Measurements from ENCODE around the gene PTPRK. TPM values are rescaled to one million over a fixed set of nuclear protein-coding genes. Genes with fewer than 3 reads are reported as not detected.

The PTPRK gene
- total and polyA plus RNA-seq, 4 donors, result 12.1 to 61.2 (median 29.1) TPM

DNA sequence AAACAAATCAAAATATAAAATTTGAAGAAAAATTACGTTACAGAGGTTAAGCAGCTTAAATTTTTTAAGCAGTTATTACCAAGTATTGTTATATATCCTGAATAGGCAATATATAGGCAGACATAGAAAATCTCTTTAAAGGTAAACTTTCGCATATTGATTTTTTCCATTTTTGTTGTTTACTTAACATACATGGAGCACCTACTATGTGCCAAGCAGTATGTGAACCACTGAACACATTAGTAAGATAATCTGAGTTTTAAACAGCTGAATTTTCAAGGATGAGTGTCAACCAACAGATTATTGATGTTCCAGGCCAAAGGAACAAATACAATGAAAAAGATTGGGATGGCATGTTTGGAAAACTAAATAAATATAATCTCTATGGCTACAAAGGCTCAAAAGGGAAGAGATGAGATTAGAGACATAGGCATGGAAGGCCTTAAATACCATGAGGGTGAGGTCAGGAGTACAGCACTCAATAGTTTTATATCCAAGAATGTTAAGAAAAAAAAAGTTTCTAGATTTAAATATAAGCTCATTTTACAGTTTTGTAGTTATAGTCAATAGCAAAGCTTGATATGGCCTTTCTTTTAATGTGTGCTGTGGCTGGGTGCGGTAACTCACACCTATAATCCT, 277.5 kb downstream of the PTPRK start:
- Histone ChIP-seq H3K9ac (ENCODE audit: low read depth in 1 of 2, low read length in 2 of 2) (no peak overlapping the region), H3K27ac (ENCODE audit: low read depth in 1 of 2, low read length in 2 of 2) (no peak overlapping the region), H3K4me3 (ENCODE audit: low read depth in 1 of 3, low read length in 3 of 3) (no peak overlapping the region), H3K4me1 (ENCODE audit: control insufficient read depth in 4 of 4, insufficient read depth in 4 of 4, low read length in 3 of 4) (peaks cover 0 to 4% (median 0%) of the 10 kb centered on the region in 4 donors), H3K27me3 (ENCODE audit: control insufficient read depth in 4 of 4, insufficient read depth in 4 of 4, low read length in 3 of 4) (no peaks in the 10 kb centered on the region), H3K9me3 (ENCODE audit: control insufficient read depth in 4 of 4, low read length in 3 of 4) (no peaks in the 10 kb centered on the region), H3K36me3 (ENCODE audit: control insufficient read depth in 4 of 4, insufficient read depth in 3 of 4, low read depth in 1 of 4, low read length in 3 of 4) (peaks cover 0 to 3% (median 2%) of the 10 kb centered on the region in 4 donors)
- no peak for DNase-seq (ENCODE audit: low spot score)
- TF ChIP-seq SP1 (IDR thresholded peaks at IDR 0.05), result no peak
- TF ChIP-seq EGR1 (IDR thresholded peaks at IDR 0.05; ENCODE audit: low read depth in 2 of 2), result no peak
- no peak for TF ChIP-seq HNF4A (conservative IDR thresholded peaks at IDR 0.05)
- TF ChIP-seq, protein P1, sequence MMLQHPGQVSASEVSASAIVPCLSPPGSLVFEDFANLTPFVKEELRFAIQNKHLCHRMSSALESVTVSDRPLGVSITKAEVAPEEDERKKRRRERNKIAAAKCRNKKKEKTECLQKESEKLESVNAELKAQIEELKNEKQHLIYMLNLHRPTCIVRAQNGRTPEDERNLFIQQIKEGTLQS (IDR thresholded peaks at IDR 0.05), result no peak
- TF ChIP-seq, protein P2, sequence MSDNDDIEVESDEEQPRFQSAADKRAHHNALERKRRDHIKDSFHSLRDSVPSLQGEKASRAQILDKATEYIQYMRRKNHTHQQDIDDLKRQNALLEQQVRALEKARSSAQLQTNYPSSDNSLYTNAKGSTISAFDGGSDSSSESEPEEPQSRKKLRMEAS (IDR thresholded peaks at IDR 0.05), result no peak
- no peak for TF ChIP-seq FOXA2 (IDR thresholded peaks at IDR 0.05)
- TF ChIP-seq RXRA (IDR thresholded peaks at IDR 0.05), result no peak
- no peak for TF ChIP-seq FOXA1 (IDR thresholded peaks at IDR 0.05)
- TF ChIP-seq RAD21 (IDR thresholded peaks at IDR 0.05), result no peak
- no peak for TF ChIP-seq HNF4G (IDR thresholded peaks at IDR 0.05)
- TF ChIP-seq, protein P3, sequence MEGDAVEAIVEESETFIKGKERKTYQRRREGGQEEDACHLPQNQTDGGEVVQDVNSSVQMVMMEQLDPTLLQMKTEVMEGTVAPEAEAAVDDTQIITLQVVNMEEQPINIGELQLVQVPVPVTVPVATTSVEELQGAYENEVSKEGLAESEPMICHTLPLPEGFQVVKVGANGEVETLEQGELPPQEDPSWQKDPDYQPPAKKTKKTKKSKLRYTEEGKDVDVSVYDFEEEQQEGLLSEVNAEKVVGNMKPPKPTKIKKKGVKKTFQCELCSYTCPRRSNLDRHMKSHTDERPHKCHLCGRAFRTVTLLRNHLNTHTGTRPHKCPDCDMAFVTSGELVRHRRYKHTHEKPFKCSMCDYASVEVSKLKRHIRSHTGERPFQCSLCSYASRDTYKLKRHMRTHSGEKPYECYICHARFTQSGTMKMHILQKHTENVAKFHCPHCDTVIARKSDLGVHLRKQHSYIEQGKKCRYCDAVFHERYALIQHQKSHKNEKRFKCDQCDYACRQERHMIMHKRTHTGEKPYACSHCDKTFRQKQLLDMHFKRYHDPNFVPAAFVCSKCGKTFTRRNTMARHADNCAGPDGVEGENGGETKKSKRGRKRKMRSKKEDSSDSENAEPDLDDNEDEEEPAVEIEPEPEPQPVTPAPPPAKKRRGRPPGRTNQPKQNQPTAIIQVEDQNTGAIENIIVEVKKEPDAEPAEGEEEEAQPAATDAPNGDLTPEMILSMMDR (IDR thresholded peaks at IDR 0.05; ENCODE audit: low read depth, low read length, missing input control), result no peak
- TF ChIP-seq YY1 (IDR thresholded peaks at IDR 0.05), result no peak
- TF ChIP-seq, protein P4, sequence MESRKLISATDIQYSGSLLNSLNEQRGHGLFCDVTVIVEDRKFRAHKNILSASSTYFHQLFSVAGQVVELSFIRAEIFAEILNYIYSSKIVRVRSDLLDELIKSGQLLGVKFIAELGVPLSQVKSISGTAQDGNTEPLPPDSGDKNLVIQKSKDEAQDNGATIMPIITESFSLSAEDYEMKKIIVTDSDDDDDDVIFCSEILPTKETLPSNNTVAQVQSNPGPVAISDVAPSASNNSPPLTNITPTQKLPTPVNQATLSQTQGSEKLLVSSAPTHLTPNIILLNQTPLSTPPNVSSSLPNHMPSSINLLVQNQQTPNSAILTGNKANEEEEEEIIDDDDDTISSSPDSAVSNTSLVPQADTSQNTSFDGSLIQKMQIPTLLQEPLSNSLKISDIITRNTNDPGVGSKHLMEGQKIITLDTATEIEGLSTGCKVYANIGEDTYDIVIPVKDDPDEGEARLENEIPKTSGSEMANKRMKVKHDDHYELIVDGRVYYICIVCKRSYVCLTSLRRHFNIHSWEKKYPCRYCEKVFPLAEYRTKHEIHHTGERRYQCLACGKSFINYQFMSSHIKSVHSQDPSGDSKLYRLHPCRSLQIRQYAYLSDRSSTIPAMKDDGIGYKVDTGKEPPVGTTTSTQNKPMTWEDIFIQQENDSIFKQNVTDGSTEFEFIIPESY (IDR thresholded peaks at IDR 0.05), result no peak
- TF ChIP-seq JUND (IDR thresholded peaks at IDR 0.05), result no peak
- TF ChIP-seq NR2F2 (IDR thresholded peaks at IDR 0.05), result no peak
- TF ChIP-seq GABPA (IDR thresholded peaks at IDR 0.05 in 1 of 2, conservative IDR thresholded peaks at IDR 0.05 in 1 of 2), result no peak
- TF ChIP-seq, protein P5, sequence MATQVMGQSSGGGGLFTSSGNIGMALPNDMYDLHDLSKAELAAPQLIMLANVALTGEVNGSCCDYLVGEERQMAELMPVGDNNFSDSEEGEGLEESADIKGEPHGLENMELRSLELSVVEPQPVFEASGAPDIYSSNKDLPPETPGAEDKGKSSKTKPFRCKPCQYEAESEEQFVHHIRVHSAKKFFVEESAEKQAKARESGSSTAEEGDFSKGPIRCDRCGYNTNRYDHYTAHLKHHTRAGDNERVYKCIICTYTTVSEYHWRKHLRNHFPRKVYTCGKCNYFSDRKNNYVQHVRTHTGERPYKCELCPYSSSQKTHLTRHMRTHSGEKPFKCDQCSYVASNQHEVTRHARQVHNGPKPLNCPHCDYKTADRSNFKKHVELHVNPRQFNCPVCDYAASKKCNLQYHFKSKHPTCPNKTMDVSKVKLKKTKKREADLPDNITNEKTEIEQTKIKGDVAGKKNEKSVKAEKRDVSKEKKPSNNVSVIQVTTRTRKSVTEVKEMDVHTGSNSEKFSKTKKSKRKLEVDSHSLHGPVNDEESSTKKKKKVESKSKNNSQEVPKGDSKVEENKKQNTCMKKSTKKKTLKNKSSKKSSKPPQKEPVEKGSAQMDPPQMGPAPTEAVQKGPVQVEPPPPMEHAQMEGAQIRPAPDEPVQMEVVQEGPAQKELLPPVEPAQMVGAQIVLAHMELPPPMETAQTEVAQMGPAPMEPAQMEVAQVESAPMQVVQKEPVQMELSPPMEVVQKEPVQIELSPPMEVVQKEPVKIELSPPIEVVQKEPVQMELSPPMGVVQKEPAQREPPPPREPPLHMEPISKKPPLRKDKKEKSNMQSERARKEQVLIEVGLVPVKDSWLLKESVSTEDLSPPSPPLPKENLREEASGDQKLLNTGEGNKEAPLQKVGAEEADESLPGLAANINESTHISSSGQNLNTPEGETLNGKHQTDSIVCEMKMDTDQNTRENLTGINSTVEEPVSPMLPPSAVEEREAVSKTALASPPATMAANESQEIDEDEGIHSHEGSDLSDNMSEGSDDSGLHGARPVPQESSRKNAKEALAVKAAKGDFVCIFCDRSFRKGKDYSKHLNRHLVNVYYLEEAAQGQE (IDR thresholded peaks at IDR 0.05), result no peak
- TF ChIP-seq TAF1 (conservative IDR thresholded peaks at IDR 0.05), result no peak
- 98% methylated on average over 3 of the region's 3 CpGs for WGBS

All from liver (tissue), 9 donors.